ENCODE measurements around the gene CEACAM3. TPM values are rescaled to one million over a fixed set of nuclear protein-coding genes. Genes with fewer than 3 reads are reported as not detected.

Gene CEACAM3
- total RNA-seq, 1 experiment from 2014 or later = not detected

DNA sequence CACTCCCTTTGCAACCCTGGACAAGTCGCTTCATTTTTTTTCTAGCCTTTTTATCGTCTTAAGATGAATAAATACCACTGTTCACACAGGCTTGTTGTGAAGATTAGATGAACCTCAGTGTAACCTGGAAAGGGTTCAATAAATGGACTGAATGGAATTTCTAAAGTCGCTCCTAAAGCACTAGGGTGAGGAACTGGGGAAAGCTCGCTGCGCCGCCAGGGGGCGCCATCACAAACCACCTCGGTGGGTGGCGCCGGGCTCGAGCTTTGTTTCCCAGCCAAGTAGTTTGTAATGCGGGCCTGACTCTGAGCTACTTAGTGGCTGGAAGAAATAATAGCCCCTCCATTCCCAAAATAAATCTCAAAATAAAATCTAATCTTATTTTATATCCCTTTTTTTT is 43.2 kb upstream of the CEACAM3 start:
- Histone ChIP-seq H3K27me3 (ENCODE audit: insufficient read depth, low read depth) (no peaks in the 10 kb centered on the region), H3K9me2 (ENCODE audit: insufficient read depth) (no peaks in the 10 kb centered on the region), H3F3A (ENCODE audit: insufficient read depth, low read depth) (peaks cover 28% of the 10 kb centered on the region), H3K36me3 (ENCODE audit: low read depth) (peaks cover 22% of the 10 kb centered on the region), H3K4me2 (no peak overlapping the region), H4K20me1 (ENCODE audit: insufficient read depth) (no peaks in the 10 kb centered on the region), H3K4me3 (no peak overlapping the region), H3K4me1 (replicated peaks; ENCODE audit: insufficient read depth) (peaks cover 34% of the 10 kb centered on the region), H3K79me2 (ENCODE audit: low read depth) (peaks cover 37% of the 10 kb centered on the region), H3K27ac (no peak overlapping the region), H3K9me3 (ENCODE audit: insufficient read depth, low read depth) (no peaks in the 10 kb centered on the region), H2AFZ (no peak overlapping the region)
- POLR2A ChIA-PET (ENCODE audit: unreplicated experiment) = interaction anchor here (0.7 kb wide), 2 partner anchors 21 to 244 kb away, joined by 8 to 15 read pairs; no protein-coding TSS in a partner anchor
- intact Hi-C loops (cut with micrococcal nuclease; ENCODE audit: unreplicated experiment) = no loop called here
- DNase-seq = peak in 1 of 2 experiments; percentile 40
- CTCF ChIA-PET = interaction anchor here (0.5 to 4.2 kb wide), 23 partner anchors 12 to 1242 kb away, joined by 3 to 50 read pairs (median 5); no protein-coding TSS in a partner anchor
- no TSS peak for BruUV-seq (replicated peaks)
- peak; percentile 80 for TF ChIP-seq CTCF (conservative IDR thresholded peaks at IDR 0.05)
- TF ChIP-seq EZH2 (IDR thresholded peaks at IDR 0.05; ENCODE audit: low read depth) = no peak

DNA sequence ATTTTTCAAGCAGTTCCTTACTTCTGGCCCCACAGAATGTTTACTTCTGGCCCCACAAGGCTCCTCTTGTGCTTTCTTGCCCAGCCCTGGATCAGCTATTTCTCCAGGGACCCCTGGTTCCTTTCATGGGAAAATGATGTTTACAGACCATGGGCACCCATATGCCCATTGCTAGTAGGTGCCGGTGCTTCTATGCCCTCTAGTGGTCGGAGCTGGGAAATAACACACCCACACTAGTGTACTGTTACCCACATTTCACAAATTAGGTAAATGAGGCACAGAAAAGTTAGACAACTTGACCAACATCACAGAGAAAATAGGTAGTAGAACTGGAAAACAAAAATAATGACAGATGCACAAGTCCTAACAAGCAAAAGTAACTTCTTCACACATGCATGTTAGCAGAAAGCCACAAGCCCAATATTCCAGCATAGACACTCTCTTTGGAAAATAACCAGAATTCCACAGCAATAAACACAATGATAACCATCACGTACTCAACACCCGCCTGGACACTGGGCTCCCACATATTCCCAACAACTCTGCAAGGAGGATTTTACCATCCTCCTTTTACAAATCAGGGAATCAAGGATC is 42.4 kb upstream of the CEACAM3 start:
- peak overlapping the region; percentile 99 for H3K4me2 ChIP-seq

More for the DNA sequence above, 42.4 kb upstream of the CEACAM3 start:
- Histone ChIP-seq H3K9me3 (ENCODE audit: insufficient read depth, low read depth) (no peaks in the 10 kb centered on the region), H3K9me2 (ENCODE audit: insufficient read depth) (no peaks in the 10 kb centered on the region), H3K27ac (peak overlapping the region; percentile 85), H3K27me3 (ENCODE audit: insufficient read depth, low read depth) (no peaks in the 10 kb centered on the region), H3K79me2 (ENCODE audit: low read depth) (peaks cover 45% of the 10 kb centered on the region), H3K4me1 (replicated peaks; ENCODE audit: insufficient read depth) (peaks cover 35% of the 10 kb centered on the region), H4K20me1 (ENCODE audit: insufficient read depth) (no peaks in the 10 kb centered on the region), H3K36me3 (ENCODE audit: low read depth) (peaks cover 24% of the 10 kb centered on the region), H3F3A (ENCODE audit: insufficient read depth, low read depth) (peaks cover 33% of the 10 kb centered on the region), H3K4me3 (peak overlapping the region; percentile 89; the same call in 1 of the 2 replicates), H2AFZ (no peak overlapping the region)
- TF ChIP-seq CTCF (conservative IDR thresholded peaks at IDR 0.05) (peak; percentile 91), EZH2 (IDR thresholded peaks at IDR 0.05; ENCODE audit: low read depth) (no peak)
- POLR2A ChIA-PET (ENCODE audit: unreplicated experiment) = interaction anchor here (1.3 kb wide), 1 partner anchor 20 kb away, joined by 6 read pairs; no protein-coding TSS in a partner anchor
- peak in 1 of 2 experiments; percentile 51 for DNase-seq
- no TSS peak for BruUV-seq (replicated peaks)
- CTCF ChIA-PET = interaction anchor here (0.6 to 4.2 kb wide), 16 partner anchors 8 to 1146 kb away, joined by 3 to 50 read pairs (median 5); no protein-coding TSS in a partner anchor
- intact Hi-C loops (cut with micrococcal nuclease; ENCODE audit: unreplicated experiment) = loop anchor here (2.0 kb wide), 1 partner anchor 205 kb away; the partner anchor contains the start of gene RABAC1
